Esophagus squamous epithelium (tissue), 5 donors: ENCODE measurements around the gene RBP3. TPM values are rescaled to one million over a fixed set of nuclear protein-coding genes. Genes with fewer than 3 reads are reported as not detected.

Experiments used
- DNase-seq: peaks from one replicate; lab custom pipeline; 2025; lab: John Stamatoyannopoulos, UW
- H3K27ac ChIP-seq, 4 donors: fragments of 200-600 bp; sonication (generic); one replicate each; pipeline ENCODE4 v1.5.1; 2016 to 2019; ENCODE audit warnings: mild to moderate bottlenecking in 1 of 4
- H3K27me3 ChIP-seq, 4 donors: fragments of 200-600 bp; sonication (generic); 1 replicate in 3 of 4; 2 replicates in 1 of 4; pipeline versions ENCODE4 v1.5.1 to v1.6.0; 2017 to 2021; ENCODE audit warnings: antibody characterized with exemption in 1 of 4
- H3K36me3 ChIP-seq, 3 donors: fragments of 200-600 bp; sonication (generic); one replicate each; pipeline ENCODE4 v1.5.1; 2016 to 2019
- H3K4me1 ChIP-seq, 3 donors: fragments of 200-600 bp; sonication (generic); one replicate each; pipeline ENCODE4 v1.5.1; 2017 to 2019
- H3K4me3 ChIP-seq, 4 donors: fragments of 200-600 bp; sonication (generic); 1 replicate in 3 of 4; 2 replicates in 1 of 4; pipeline ENCODE4 v1.5.1; 2016 to 2019; ENCODE audit warnings: mild to moderate bottlenecking in 2 of 4, moderate library complexity in 1 of 4
- H3K9me3 ChIP-seq, 3 donors: fragments of 200-600 bp; sonication (generic); one replicate each; pipeline ENCODE4 v1.5.1; 2016 to 2019
- POLR2A ChIP-seq, 4 donors: fragments of 450-650 bp; IDR thresholded peaks; one replicate each; pipeline ENCODE4 v1.6.1; 2017; ENCODE audit warnings: antibody characterized with exemption in 4 of 4, mild to moderate bottlenecking in 4 of 4, moderate library complexity in 3 of 4
- WGBS, 2 donors: methylation state at CpG; one replicate each; pipeline ENCODE4 v1.1.5; 2018; 5-methylcytosine and 5-hydroxymethylcytosine counted together
- intact Hi-C: fragments of 100-400 bp; cut with DNase I; formaldehyde crosslinking; loops from one replicate; pipeline ENCODE4 v1.15.0; 2022
- total RNA-seq, 4 donors: library from RNA; depleted of rRNA; stranded (reverse); fragments of >200 nt; gene quantifications; one replicate each; pipeline ENCODE4 v1.1.0, GENCODE V29; 2016
- TF ChIP-seq, protein P1 (sequence below), 6 experiments: fragments of 450-650 bp in 4 of 6; fragments of 200-600 bp in 2 of 6; sonication (generic) in 2 of 6; IDR thresholded peaks; one replicate each; pipeline ENCODE4 v1.5.1; 2016 to 2019; ENCODE audit warnings: antibody characterized with exemption in 6 of 6, mild to moderate bottlenecking in 4 of 6, moderate library complexity in 4 of 6
- donor health status: DM: yes; HTN: yes; CAD: no.

Gene RBP3
- total RNA-seq, 4 donors from 2014 or later, result not detected

GRCh38 chr10:47359101-47359500 is 10.9 kb downstream of the RBP3 start:
- TF ChIP-seq POLR2A (IDR thresholded peaks at IDR 0.05), result no peak
- TF ChIP-seq, protein P1, sequence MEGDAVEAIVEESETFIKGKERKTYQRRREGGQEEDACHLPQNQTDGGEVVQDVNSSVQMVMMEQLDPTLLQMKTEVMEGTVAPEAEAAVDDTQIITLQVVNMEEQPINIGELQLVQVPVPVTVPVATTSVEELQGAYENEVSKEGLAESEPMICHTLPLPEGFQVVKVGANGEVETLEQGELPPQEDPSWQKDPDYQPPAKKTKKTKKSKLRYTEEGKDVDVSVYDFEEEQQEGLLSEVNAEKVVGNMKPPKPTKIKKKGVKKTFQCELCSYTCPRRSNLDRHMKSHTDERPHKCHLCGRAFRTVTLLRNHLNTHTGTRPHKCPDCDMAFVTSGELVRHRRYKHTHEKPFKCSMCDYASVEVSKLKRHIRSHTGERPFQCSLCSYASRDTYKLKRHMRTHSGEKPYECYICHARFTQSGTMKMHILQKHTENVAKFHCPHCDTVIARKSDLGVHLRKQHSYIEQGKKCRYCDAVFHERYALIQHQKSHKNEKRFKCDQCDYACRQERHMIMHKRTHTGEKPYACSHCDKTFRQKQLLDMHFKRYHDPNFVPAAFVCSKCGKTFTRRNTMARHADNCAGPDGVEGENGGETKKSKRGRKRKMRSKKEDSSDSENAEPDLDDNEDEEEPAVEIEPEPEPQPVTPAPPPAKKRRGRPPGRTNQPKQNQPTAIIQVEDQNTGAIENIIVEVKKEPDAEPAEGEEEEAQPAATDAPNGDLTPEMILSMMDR (IDR thresholded peaks at IDR 0.05), result no peak
- H3K4me3 ChIP-seq, result no peak overlapping the region
- no peaks in the 10 kb centered on the region for H3K9me3 ChIP-seq
- H3K27me3 ChIP-seq, result no peaks in the 10 kb centered on the region
- 68 to 89% methylated on average over 2 of the region's 2 CpGs for WGBS, 2 donors
- H3K36me3 ChIP-seq, result no peaks in the 10 kb centered on the region
- no peak for DNase-seq
- H3K27ac ChIP-seq, result no peak overlapping the region
- peaks cover 0 to 21% (median 0%) of the 10 kb centered on the region in 3 donors for H3K4me1 ChIP-seq
- intact Hi-C loops, result no loop called here

GRCh38 chr10:47359626-47360418 is 11.7 kb downstream of the RBP3 start:
- WGBS, 2 donors, result 60 to 68% methylated on average over 3 to 4 of the region's 4 CpGs
- intact Hi-C loops, result no loop called here
- DNase-seq, result no peak
- TF ChIP-seq, protein P1 (IDR thresholded peaks at IDR 0.05), result no peak
- TF ChIP-seq POLR2A (IDR thresholded peaks at IDR 0.05), result no peak
- H3K4me3 ChIP-seq, result no peak overlapping the region
- no peaks in the 10 kb centered on the region for H3K27me3 ChIP-seq
- H3K9me3 ChIP-seq, result no peaks in the 10 kb centered on the region
- no peaks in the 10 kb centered on the region for H3K36me3 ChIP-seq
- H3K27ac ChIP-seq, result no peak overlapping the region
- H3K4me1 ChIP-seq, result peaks cover 0 to 21% (median 0%) of the 10 kb centered on the region in 3 donors

GRCh38 chr10:47360419-47361040 is 12.4 kb downstream of the RBP3 start:
- intact Hi-C loops, result no loop called here
- Histone ChIP-seq H3K9me3 (no peaks in the 10 kb centered on the region), H3K4me3 (no peak overlapping the region), H3K27me3 (no peaks in the 10 kb centered on the region), H3K36me3 (no peaks in the 10 kb centered on the region), H3K27ac (no peak overlapping the region), H3K4me1 (peaks cover 0 to 21% (median 0%) of the 10 kb centered on the region in 3 donors)
- no peak for DNase-seq
- WGBS, 2 donors, result 56 to 65% methylated on average over 5 to 8 of the region's 14 CpGs
- TF ChIP-seq POLR2A (IDR thresholded peaks at IDR 0.05), result no peak
- TF ChIP-seq, protein P1 (IDR thresholded peaks at IDR 0.05), result no peak

DNA sequence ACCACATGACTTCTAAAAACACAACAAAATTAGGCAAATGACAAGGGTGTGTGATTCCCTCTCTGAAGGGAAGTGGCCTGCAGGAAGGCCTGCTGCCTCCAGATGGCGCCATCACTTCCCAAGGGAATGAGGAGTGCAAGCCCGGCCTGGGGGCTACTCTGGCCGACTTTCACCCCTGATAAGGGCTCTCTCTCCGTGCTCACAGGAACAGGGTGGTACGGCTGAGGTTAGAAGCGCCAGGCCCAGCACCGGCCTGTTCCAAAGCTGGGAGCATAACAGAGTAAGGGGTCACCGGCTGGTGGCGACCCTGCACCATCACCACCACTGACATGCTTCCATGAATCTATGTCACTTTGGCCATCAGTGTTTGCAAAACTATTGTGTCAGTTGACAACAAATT is 13.1 kb downstream of the RBP3 start:
- Histone ChIP-seq H3K27ac (no peak overlapping the region), H3K9me3 (no peaks in the 10 kb centered on the region), H3K4me1 (peaks cover 0 to 21% (median 0%) of the 10 kb centered on the region in 3 donors), H3K36me3 (no peaks in the 10 kb centered on the region), H3K27me3 (no peaks in the 10 kb centered on the region), H3K4me3 (no peak overlapping the region)
- no peak for TF ChIP-seq POLR2A (IDR thresholded peaks at IDR 0.05)
- TF ChIP-seq, protein P1 (IDR thresholded peaks at IDR 0.05), result peak; percentile 11 to 76 (median 58)
- 50 to 62% methylated on average over 4 to 5 of the region's 9 CpGs for WGBS, 2 donors
- no peak for DNase-seq
- intact Hi-C loops, result no loop called here

- H3K27me3 ChIP-seq, result no peaks in the 10 kb centered on the region
- DNase-seq, result no peak
- no peak overlapping the region for H3K4me3 ChIP-seq
- no peak for TF ChIP-seq POLR2A (IDR thresholded peaks at IDR 0.05)
- no peaks in the 10 kb centered on the region for H3K36me3 ChIP-seq
- intact Hi-C loops, result no loop called here
- 69 to 87% methylated on average over 3 of the region's 3 CpGs for WGBS, 2 donors
- H3K27ac ChIP-seq, result no peak overlapping the region
- H3K9me3 ChIP-seq, result no peaks in the 10 kb centered on the region
- H3K4me1 ChIP-seq, result peaks cover 0 to 21% (median 0%) of the 10 kb centered on the region in 3 donors
Observed at GRCh38 chr10:47362199-47362598, 14.0 kb downstream of the RBP3 start.
